Hepatocyte (in vitro differentiated cells): ENCODE data around the gene KLF13.

Experiments
- CTCF ChIP-seq: fragments of 200-600 bp; sonication (generic); IDR thresholded peaks from 2 replicates; pipeline ENCODE4 v1.5.1; 2016; ENCODE audit warnings: antibody characterized with exemption, mild to moderate bottlenecking; ENCODE audit not compliant: poor library complexity
- EZH2 ChIP-seq: fragments of 200-600 bp; sonication (generic); IDR thresholded peaks from 2 replicates; pipeline ENCODE4 v1.6.1; 2016; ENCODE audit warnings: antibody characterized with exemption, mild to moderate bottlenecking, borderline replicate concordance
- EZH2phosphoT487 ChIP-seq: fragments of 200-600 bp; sonication (generic); IDR thresholded peaks from one replicate; pipeline ENCODE4 v1.6.1; 2018; ENCODE audit warnings: antibody characterized with exemption, mild to moderate bottlenecking, low read depth, moderate library complexity; ENCODE audit not compliant: unreplicated experiment, severe bottlenecking

GRCh38 chr15:31293655-31294054 is 33.0 kb upstream of the KLF13 start:
- TF ChIP-seq CTCF, result no peak
- no peak for TF ChIP-seq EZH2
- no peak for TF ChIP-seq EZH2phosphoT487
